GM10248 (cell line): ENCODE results near the gene PIGH.

Experiments
- CTCF ChIA-PET: fragments of 300-600 bp; sonication (Branson Sonifier 250); formaldehyde crosslinking; extraction: SDS; loops from one replicate; lab custom pipeline; 2021; ENCODE audit warnings: antibody characterized with exemption; lab: Yijun Ruan, JAX
- POLR2A ChIA-PET: fragments of 350-650 bp; sonication (Branson Sonifier 250); formaldehyde crosslinking; extraction: SDS; loops from one replicate; lab custom pipeline; 2020; ENCODE audit warnings: antibody characterized with exemption; lab: Yijun Ruan, JAX
- DNase-seq: peaks from one replicate; pipeline ENCODE4 v3.0.0; 2012; ENCODE audit errors: extremely low spot score
- TF ChIP-seq, protein P1 (sequence below): IDR thresholded peaks from 2 replicates; pipeline ENCODE4 v1.5.1; 2012; ENCODE audit warnings: mild to moderate bottlenecking, low read depth; ENCODE audit errors: extremely low read depth, missing control alignments, control extremely low read depth

Gene PIGH

DNA sequence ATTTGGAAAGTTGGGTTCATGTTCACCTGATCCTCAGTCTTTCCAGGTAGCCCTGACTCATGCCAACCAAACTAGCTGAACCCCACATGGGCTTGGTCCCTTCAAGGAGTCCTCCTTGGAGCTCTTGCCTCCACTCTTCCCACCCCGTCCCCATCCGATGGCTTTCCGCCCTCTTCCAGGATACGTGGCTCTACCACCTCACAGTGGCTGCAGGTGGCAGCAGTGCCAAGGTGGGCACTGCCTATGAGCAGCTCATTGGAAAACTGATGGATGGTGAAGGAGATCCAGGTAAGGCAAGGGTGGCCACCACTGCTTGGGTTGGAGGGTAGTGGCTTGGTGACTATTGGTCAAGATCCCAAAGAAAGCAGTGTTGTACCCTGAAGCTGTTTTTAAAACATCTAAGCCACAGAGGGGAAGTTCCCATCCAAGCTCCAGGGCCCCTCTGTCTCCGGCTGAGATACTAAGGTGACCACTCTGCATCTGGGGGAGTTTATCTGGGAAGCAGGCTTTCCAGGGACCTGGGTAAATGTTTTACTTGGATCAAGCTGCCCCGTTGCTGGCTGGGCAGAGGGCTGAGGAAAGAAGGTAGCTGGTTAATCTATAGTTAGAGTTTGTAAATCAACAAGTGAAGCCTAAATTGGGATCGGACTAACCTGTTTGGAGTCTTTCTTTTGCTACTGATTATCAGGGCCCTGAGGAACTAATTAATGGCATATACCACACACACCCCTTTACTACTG, 23.7 kb downstream of the PIGH start:
- no peak for DNase-seq
- TF ChIP-seq, protein P1, sequence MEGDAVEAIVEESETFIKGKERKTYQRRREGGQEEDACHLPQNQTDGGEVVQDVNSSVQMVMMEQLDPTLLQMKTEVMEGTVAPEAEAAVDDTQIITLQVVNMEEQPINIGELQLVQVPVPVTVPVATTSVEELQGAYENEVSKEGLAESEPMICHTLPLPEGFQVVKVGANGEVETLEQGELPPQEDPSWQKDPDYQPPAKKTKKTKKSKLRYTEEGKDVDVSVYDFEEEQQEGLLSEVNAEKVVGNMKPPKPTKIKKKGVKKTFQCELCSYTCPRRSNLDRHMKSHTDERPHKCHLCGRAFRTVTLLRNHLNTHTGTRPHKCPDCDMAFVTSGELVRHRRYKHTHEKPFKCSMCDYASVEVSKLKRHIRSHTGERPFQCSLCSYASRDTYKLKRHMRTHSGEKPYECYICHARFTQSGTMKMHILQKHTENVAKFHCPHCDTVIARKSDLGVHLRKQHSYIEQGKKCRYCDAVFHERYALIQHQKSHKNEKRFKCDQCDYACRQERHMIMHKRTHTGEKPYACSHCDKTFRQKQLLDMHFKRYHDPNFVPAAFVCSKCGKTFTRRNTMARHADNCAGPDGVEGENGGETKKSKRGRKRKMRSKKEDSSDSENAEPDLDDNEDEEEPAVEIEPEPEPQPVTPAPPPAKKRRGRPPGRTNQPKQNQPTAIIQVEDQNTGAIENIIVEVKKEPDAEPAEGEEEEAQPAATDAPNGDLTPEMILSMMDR: no peak
- ChIA-PET POLR2A (no interaction called here), CTCF (interaction anchor here (0.8 to 38.5 kb wide), 11 partner anchors 8 to 1217 kb away, joined by 3 to 695 read pairs (median 3); partner anchors contain the start of genes PIGH and RDH12)

- CTCF ChIA-PET: interaction anchor here (0.8 to 38.5 kb wide), 8 partner anchors 9 to 1216 kb away, joined by 3 to 695 read pairs (median 5); partner anchors contain the start of genes PIGH and RDH12
- POLR2A ChIA-PET: no interaction called here
- DNase-seq: no peak
- TF ChIP-seq, protein P1: no peak
Measured at GRCh38 chr14:67575684-67576083, 24.4 kb downstream of the PIGH start.

DNA sequence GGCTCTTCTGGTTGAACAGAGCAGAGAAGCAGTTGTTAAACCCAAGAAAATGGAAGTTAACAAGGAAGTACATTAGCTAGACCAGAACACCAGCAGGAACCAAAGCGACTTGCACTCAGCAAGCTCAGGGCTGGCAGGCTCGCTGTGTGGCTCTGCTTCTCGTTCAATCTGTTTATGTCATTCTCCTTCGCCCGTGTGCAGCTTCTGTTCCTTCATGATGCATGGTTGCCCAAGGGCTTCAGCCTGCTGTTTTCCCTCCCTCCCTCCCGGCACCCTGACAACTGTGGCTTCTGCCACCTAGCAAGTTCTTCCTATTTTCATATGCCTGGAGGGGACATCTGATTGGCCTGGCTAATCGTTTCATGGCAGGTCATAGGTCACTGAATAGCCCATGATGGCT, 25.3 kb downstream of the PIGH start:
- TF ChIP-seq, protein P1: no peak
- ChIA-PET POLR2A (no interaction called here), CTCF (interaction anchor here (12.0 to 38.5 kb wide), 3 partner anchors 10 to 146 kb away, joined by 161 to 695 read pairs (median 313); partner anchors contain the start of gene RDH12)

DNA sequence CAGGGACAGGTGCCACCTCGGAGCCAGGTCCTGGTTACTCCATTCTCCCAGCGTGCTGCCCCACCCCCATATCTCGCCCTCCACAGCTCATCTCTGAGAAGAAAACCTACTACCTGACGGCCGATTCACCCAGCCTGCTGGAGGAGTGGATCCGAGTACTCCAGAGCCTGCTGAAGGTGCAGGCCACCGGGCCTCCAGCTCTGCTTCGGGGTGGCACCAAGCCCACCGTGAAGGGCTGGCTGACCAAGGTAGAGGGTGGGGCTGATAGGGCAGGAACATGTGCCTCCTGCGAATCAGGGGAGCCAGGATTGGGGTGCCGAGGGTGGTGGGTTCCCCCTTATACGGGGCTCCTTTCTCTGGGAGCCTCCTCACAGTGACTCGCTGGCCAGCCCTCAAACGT, 25.9 kb downstream of the PIGH start:
- ChIA-PET CTCF (interaction anchor here (12.0 to 38.5 kb wide), 3 partner anchors 10 to 145 kb away, joined by 161 to 695 read pairs (median 313); partner anchors contain the start of gene RDH12), POLR2A (no interaction called here)
- TF ChIP-seq, protein P1: no peak
- no peak for DNase-seq

More for the DNA sequence above, 25.3 kb downstream of the PIGH start:
- DNase-seq: no peak

- ChIA-PET POLR2A (no interaction called here), CTCF (interaction anchor here (1.2 to 38.5 kb wide), 4 partner anchors 11 to 144 kb away, joined by 3 to 695 read pairs (median 88); partner anchors contain the start of gene PIGH)
- no peak for DNase-seq
- TF ChIP-seq, protein P1: no peak
Measured at GRCh38 chr14:67573228-67574010, 26.6 kb downstream of the PIGH start.

DNA sequence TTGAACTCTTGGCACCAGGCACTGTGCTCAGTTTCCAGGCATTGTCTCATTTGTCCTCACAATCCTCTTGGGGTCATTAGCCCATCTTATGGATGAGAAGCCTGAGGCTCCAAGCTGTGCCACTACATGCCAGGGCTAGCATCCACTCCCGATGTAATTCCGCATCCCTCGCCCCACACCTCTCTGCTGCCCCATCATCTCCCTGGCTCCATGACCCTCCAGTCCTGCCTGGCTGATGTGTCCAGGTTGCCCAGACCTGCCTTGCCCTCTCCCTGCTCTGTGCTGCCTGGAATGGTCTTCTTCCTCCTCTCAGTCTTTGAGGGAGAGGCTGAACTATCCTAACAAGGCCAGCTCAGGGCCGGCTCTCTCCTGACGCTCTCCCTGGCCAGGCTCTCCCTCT, 27.5 kb downstream of the PIGH start:
- ChIA-PET POLR2A (no interaction called here), CTCF (interaction anchor here (0.7 to 38.5 kb wide), 15 partner anchors 10 to 1213 kb away, joined by 3 to 695 read pairs (median 12); partner anchors contain the start of genes PIGH and PLEKHH1)
- no peak for DNase-seq
- TF ChIP-seq, protein P1: no peak
